ENCODE results near the gene TDP2. TPM values are rescaled to one million over a fixed set of nuclear protein-coding genes. Genes with fewer than 3 reads are reported as not detected.
A peak's percentile ranks its signal among the peaks of the same experiment; 100 is the strongest.

The TDP2 gene
- total and polyA plus RNA-seq, 5 donors from 2014 or later = 43.2 to 68.6 (median 56.9) TPM

GRCh38 chr6:24610672-24611071 lies 56.0 kb downstream of the TDP2 start:
- Mint-ChIP-seq H3K27me3 (peaks cover 36% of the 10 kb centered on the region), H3K27ac (peak overlapping the region in 2 of 3 donors; percentile 8 to 70)
- no peak overlapping the region for H3K4me3 ChIP-seq (ENCODE audit: low read depth, low read length)

GRCh38 chr6:24607310-24608105 lies 59.2 kb downstream of the TDP2 start:
- no peak overlapping the region for H3K4me3 Mint-ChIP-seq
- Histone ChIP-seq H3K27me3 (ENCODE audit: control insufficient read depth, insufficient read depth, low read length) (peaks cover 2% of the 10 kb centered on the region), H3K9me3 (ENCODE audit: control insufficient read depth in 2 of 2, low read length in 2 of 2) (no peaks in the 10 kb centered on the region), H3K36me3 (ENCODE audit: control insufficient read depth, insufficient read depth, low read length) (no peaks in the 10 kb centered on the region), H3K4me3 (ENCODE audit: low read depth, low read length) (no peak overlapping the region), H3K4me1 (ENCODE audit: control insufficient read depth, insufficient read depth, low read length, poor library complexity, severe bottlenecking) (no peaks in the 10 kb centered on the region), H3K27ac (ENCODE audit: insufficient read depth, low read length, poor library complexity, severe bottlenecking) (no peak overlapping the region)
- peaks cover 0 to 4% (median 0%) of the 10 kb centered on the region in 4 donors for H3K4me1 Mint-ChIP-seq
- no peak for DNase-seq
- no peak overlapping the region for H3K27ac Mint-ChIP-seq
- no peaks in the 10 kb centered on the region for H3K9me3 Mint-ChIP-seq
- peaks cover 24% of the 10 kb centered on the region for H3K27me3 Mint-ChIP-seq
- no peak for ATAC-seq (ENCODE audit: low read depth in 2 of 2)
- no peaks in the 10 kb centered on the region for H3K36me3 Mint-ChIP-seq

More at GRCh38 chr6:24610672-24611071, 56.0 kb downstream of the TDP2 start:
- Mint-ChIP-seq H3K36me3 (no peaks in the 10 kb centered on the region), H3K4me1 (no peaks in the 10 kb centered on the region), H3K9me3 (peaks cover 0 to under 1% (median 0%) of the 10 kb centered on the region in 7 donors), H3K4me3 (no peak overlapping the region)
- H3K27me3 ChIP-seq (ENCODE audit: control insufficient read depth, insufficient read depth, low read length) = peaks cover 12% of the 10 kb centered on the region
- H3K4me1 ChIP-seq (ENCODE audit: control insufficient read depth, insufficient read depth, low read length, poor library complexity, severe bottlenecking) = no peaks in the 10 kb centered on the region
- H3K36me3 ChIP-seq (ENCODE audit: control insufficient read depth, insufficient read depth, low read length) = no peaks in the 10 kb centered on the region
- DNase-seq (no peak), ATAC-seq (ENCODE audit: low read depth in 2 of 2) (no peak)
- H3K27ac ChIP-seq (ENCODE audit: insufficient read depth, low read length, poor library complexity, severe bottlenecking) = no peak overlapping the region
- H3K9me3 ChIP-seq (ENCODE audit: control insufficient read depth in 2 of 2, low read length in 2 of 2) = no peaks in the 10 kb centered on the region

- no peaks in the 10 kb centered on the region for H3K4me1 ChIP-seq (ENCODE audit: control insufficient read depth, insufficient read depth, low read length, poor library complexity, severe bottlenecking)
- peaks cover 0 to 4% (median 0%) of the 10 kb centered on the region in 4 donors for H3K4me1 Mint-ChIP-seq
- no peaks in the 10 kb centered on the region for H3K36me3 ChIP-seq (ENCODE audit: control insufficient read depth, insufficient read depth, low read length)
- DNase-seq (no peak), ATAC-seq (ENCODE audit: low read depth in 2 of 2) (no peak)
- H3K4me3 ChIP-seq (ENCODE audit: low read depth, low read length) = no peak overlapping the region
- no peaks in the 10 kb centered on the region for H3K36me3 Mint-ChIP-seq
- H3K4me3 Mint-ChIP-seq = no peak overlapping the region
- peaks cover 14% of the 10 kb centered on the region for H3K27me3 Mint-ChIP-seq
- no peaks in the 10 kb centered on the region for H3K9me3 Mint-ChIP-seq
- no peaks in the 10 kb centered on the region for H3K9me3 ChIP-seq (ENCODE audit: control insufficient read depth in 2 of 2, low read length in 2 of 2)
- peaks cover 2% of the 10 kb centered on the region for H3K27me3 ChIP-seq (ENCODE audit: control insufficient read depth, insufficient read depth, low read length)
- H3K27ac Mint-ChIP-seq = no peak overlapping the region
- H3K27ac ChIP-seq (ENCODE audit: insufficient read depth, low read length, poor library complexity, severe bottlenecking) = no peak overlapping the region
These were observed 60.3 kb downstream of the TDP2 start for GRCh38 chr6:24606200-24606930.

GRCh38 chr6:24603241-24603640 lies 63.5 kb downstream of the TDP2 start:
- H3K27ac Mint-ChIP-seq = no peak overlapping the region
- no peak for DNase-seq
- H3K27ac ChIP-seq (ENCODE audit: insufficient read depth, low read length, poor library complexity, severe bottlenecking) = no peak overlapping the region
- ATAC-seq (ENCODE audit: low read depth in 2 of 2) = no peak
- no peak overlapping the region for H3K4me3 ChIP-seq (ENCODE audit: low read depth, low read length)
- no peak overlapping the region for H3K4me3 Mint-ChIP-seq
- no peaks in the 10 kb centered on the region for H3K9me3 ChIP-seq (ENCODE audit: control insufficient read depth in 2 of 2, low read length in 2 of 2)
- peaks cover 0 to 4% (median 0%) of the 10 kb centered on the region in 4 donors for H3K4me1 Mint-ChIP-seq
- H3K27me3 ChIP-seq (ENCODE audit: control insufficient read depth, insufficient read depth, low read length) = peaks cover 2% of the 10 kb centered on the region
- H3K9me3 Mint-ChIP-seq = no peaks in the 10 kb centered on the region
- H3K36me3 ChIP-seq (ENCODE audit: control insufficient read depth, insufficient read depth, low read length) = no peaks in the 10 kb centered on the region
- peaks cover 11% of the 10 kb centered on the region for H3K27me3 Mint-ChIP-seq
- no peaks in the 10 kb centered on the region for H3K4me1 ChIP-seq (ENCODE audit: control insufficient read depth, insufficient read depth, low read length, poor library complexity, severe bottlenecking)
- no peaks in the 10 kb centered on the region for H3K36me3 Mint-ChIP-seq

GRCh38 chr6:24600903-24601302 lies 65.8 kb downstream of the TDP2 start:
- no peak for ATAC-seq (ENCODE audit: low read depth in 2 of 2)
- H3K4me1 Mint-ChIP-seq = peaks cover 0 to 4% (median 0%) of the 10 kb centered on the region in 4 donors

More at GRCh38 chr6:24600903-24601302, 65.8 kb downstream of the TDP2 start:
- Mint-ChIP-seq H3K9me3 (no peaks in the 10 kb centered on the region), H3K27me3 (peaks cover 14% of the 10 kb centered on the region), H3K27ac (no peak overlapping the region), H3K4me3 (no peak overlapping the region), H3K36me3 (no peaks in the 10 kb centered on the region)
- Histone ChIP-seq H3K27ac (ENCODE audit: insufficient read depth, low read length, poor library complexity, severe bottlenecking) (no peak overlapping the region), H3K9me3 (ENCODE audit: control insufficient read depth in 2 of 2, low read length in 2 of 2) (no peaks in the 10 kb centered on the region), H3K27me3 (ENCODE audit: control insufficient read depth, insufficient read depth, low read length) (no peaks in the 10 kb centered on the region), H3K4me3 (ENCODE audit: low read depth, low read length) (no peak overlapping the region), H3K4me1 (ENCODE audit: control insufficient read depth, insufficient read depth, low read length, poor library complexity, severe bottlenecking) (no peaks in the 10 kb centered on the region), H3K36me3 (ENCODE audit: control insufficient read depth, insufficient read depth, low read length) (no peaks in the 10 kb centered on the region)
- DNase-seq = no peak

Other genes with a start within 250 kb of the TDP2 start
- 1.7 TPM for gene GPLD1, start 177.3 kb downstream of the TDP2 start, total RNA-seq
- 1 to 10 TPM in 1 of 4 donors, under 1 TPM in 3; 0.36 to 1.3 (median 0.70) TPM for gene GPLD1, start 177.3 kb downstream of the TDP2 start, polyA plus RNA-seq
- 4.7 TPM for gene ALDH5A1, start 171.9 kb downstream of the TDP2 start, total RNA-seq
- gene ALDH5A1, start 171.9 kb downstream of the TDP2 start, polyA plus RNA-seq = 10 to 100 TPM in 2 of 4 donors, 1 to 10 TPM in 2; 9.1 to 14.9 (median 10.2) TPM
- gene KIAA0319, start 20.7 kb downstream of the TDP2 start, total RNA-seq = not detected
- under 1 TPM in 1 of 4 donors, not detected in 3; 0.02 TPM for gene KIAA0319, start 20.7 kb downstream of the TDP2 start, polyA plus RNA-seq
- 2.9 TPM for gene ACOT13, start 178 bp upstream of the TDP2 start, total RNA-seq
- gene ACOT13, start 178 bp upstream of the TDP2 start, polyA plus RNA-seq = 10 to 100 TPM; 14.3 to 26.7 (median 17.2) TPM
- 124 TPM for gene C6orf62, start 52.3 kb upstream of the TDP2 start, total RNA-seq
- gene C6orf62, start 52.3 kb upstream of the TDP2 start, polyA plus RNA-seq = 100 to 1,000 TPM in 1 of 4 donors, 10 to 100 TPM in 3; 91.7 to 106 (median 98.6) TPM
- 28.3 TPM for gene GMNN, start 108.0 kb upstream of the TDP2 start, total RNA-seq
- 10 to 100 TPM in 3 of 4 donors, 1 to 10 TPM in 1; 9.1 to 13.6 (median 11.4) TPM for gene GMNN, start 108.0 kb upstream of the TDP2 start, polyA plus RNA-seq
- 1.8 TPM for gene ARMH2, start 132.0 kb upstream of the TDP2 start, total RNA-seq
- gene ARMH2, start 132.0 kb upstream of the TDP2 start, polyA plus RNA-seq = under 1 TPM in 2 of 4 donors, not detected in 2; 0.27 to 0.29 TPM